GM19372 (cell line): ENCODE data around the gene NATD1.
"Not testable (repeated sequence)": the region's sequence is repeated elsewhere in the genome, so short reads cannot be mapped to it uniquely, and the experiment has no call there.

ENCODE experiments used
- ATAC-seq: cut with Tn5 transposase; IDR thresholded peaks from one replicate; pipeline ENCODE4 v1.9.1; 2021; ENCODE audit warnings: mild to moderate bottlenecking, low read depth, moderate library complexity; ENCODE audit not compliant: unreplicated experiment

NATD1 gene

DNA sequence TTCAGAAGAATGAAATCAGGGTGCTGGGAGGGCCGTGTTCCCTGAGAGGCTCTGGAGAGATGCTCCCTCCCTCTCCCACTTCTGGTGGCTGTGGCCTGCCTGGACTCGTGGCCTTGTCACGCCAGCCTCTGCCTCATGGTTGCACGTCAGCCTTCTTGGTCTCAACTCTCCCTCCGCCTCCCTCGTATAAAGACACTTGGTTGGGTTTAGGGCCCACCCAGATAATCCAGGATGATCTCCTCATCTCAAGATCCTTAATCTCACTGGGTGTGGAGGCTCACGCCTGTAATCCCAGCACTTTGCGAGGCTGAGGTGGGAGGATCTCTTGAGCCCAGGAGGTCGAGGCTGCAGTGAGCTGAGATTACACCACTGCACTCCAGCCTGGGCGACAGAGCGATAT is 25.9 kb downstream of the NATD1 start:
- not testable (repeated sequence) for ATAC-seq

DNA sequence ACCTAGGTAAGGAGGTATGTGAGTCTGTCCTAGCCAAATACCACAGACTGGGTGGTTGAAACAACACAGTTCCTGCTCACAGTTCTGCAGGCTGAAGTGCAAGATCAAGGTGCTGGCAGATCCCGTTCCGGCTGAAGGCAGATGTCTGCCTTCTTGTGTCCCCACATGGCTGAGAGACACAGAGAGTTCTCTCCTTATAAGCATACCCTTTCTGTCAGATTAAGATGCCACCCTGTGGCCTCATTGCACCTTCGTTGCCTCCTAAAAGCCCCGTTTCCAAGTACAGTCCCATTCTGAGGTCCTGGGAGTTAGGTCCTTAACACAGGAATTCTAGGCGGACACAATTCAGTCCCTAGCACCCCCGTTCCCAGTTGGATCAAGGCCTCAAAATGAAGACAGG is 30.1 kb downstream of the NATD1 start:
- ATAC-seq: no peak

DNA sequence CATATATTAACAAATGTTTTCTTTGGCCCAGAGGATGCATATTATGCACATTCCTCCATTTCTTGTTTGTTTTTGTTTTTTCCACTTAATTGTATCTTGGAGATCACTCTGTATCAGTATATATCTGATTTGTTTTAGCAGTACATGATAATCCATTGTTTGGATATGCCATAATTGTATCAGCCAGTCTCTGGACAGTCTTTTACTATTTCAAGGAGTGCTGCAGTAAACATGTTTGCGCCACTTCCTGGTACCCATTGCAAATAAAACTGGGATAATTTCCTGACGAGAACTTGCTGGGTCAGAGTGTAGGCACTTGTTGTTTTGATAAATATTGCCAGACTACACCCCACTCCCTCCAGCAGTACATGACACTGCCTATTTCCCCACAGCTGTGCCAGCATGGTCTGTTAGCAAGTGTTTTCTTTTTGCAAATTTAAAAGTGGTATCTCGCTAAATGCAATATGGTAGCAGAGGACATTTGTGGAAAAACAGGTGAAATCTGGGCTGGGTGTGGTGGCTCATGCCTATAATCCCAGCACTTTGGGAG is 34.3 kb downstream of the NATD1 start:
- ATAC-seq: no peak

DNA sequence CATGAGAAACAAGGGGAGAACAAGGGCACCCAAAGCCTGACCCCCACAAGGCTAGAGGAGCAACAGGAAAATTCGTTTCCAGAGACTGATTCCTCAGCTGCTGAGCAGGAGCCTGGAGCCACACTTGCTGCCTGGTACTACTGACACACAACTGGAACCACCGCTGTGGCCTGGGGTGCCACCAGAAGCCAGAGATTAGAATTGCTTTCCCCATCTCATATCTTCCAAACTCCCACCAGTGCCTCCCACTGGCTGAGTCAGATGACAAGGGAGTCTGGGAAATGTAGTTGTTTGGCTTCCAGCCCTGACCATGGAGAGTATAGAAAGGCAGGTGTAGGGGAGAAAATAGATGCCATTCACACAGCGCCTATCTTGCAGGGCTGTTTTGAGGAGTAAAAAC is 35.1 kb downstream of the NATD1 start:
- ATAC-seq: no peak

DNA sequence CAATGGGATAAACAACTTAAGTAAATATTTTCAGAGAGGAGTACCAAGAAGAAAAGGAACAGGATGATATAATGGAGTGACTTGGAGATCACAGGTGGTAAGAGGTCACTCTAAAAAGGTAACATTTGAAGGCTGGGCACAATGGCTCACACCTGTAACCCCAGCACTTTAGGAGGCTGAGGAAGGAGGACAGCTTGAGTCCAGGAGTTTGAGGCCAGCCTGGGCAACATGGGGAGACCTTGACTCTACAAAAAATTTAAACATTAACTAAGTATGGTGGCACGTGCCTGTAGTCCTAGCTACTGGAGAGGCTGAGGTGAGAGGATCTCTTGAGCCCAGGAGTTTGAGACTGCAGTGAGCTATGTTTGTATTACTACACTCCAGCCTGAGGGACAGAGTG is 35.9 kb downstream of the NATD1 start:
- ATAC-seq: no peak

DNA sequence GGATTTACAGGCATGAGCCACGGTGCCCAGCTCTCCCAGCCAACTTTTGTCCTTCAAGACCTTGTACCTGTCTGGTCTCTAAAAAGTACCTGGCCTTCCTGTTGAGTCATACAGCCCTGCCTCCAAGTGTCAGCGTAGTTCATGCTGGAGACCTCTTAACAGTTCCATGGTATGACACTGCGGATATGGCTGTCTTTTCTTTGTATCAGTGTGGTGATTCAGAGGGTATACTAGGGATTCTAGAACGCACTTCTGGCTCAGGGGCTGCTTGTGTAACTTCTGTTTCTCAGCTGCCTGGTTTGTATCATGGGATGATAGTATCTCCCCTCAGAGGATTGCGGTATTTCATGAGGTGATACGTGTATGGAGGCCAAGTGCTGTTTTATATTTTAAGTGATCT is 37.3 kb downstream of the NATD1 start:
- ATAC-seq: no peak

DNA sequence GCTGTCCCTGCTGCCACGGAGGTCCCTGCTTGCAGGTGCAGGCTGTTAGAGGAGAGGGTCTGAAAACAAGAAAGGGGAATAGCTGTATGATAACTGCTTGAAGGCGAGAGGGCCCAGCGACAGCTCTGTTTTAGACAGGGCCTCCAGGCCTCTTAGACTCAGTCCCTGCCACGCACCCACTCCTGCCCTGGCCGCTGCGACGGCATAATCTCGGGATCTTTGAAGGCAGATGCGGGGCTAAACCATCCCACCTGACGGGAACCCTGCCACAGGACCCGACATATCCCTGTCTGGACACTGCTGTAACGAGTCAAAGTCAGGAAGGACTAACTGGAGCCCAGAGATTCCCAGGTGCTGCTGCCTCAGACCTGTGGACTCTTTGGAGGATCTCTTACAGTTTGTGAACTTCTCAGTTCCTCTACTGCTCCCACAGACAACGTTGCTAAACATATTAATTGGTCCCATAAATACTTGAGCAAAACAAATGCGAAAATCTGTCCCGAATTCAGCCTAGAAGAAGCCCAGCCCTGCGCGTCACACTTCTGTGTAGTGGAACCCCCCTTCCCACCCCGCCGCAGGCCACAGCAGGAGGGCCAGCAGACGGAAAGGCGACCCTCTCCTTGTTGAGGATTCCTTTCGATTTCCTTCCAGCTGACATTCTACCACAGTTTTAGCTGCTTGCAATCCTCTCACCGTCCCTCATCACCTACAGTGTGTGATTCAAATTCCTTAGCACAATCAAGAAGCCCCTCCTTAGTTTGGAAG is 38.3 kb downstream of the NATD1 start:
- ATAC-seq: no peak

DNA sequence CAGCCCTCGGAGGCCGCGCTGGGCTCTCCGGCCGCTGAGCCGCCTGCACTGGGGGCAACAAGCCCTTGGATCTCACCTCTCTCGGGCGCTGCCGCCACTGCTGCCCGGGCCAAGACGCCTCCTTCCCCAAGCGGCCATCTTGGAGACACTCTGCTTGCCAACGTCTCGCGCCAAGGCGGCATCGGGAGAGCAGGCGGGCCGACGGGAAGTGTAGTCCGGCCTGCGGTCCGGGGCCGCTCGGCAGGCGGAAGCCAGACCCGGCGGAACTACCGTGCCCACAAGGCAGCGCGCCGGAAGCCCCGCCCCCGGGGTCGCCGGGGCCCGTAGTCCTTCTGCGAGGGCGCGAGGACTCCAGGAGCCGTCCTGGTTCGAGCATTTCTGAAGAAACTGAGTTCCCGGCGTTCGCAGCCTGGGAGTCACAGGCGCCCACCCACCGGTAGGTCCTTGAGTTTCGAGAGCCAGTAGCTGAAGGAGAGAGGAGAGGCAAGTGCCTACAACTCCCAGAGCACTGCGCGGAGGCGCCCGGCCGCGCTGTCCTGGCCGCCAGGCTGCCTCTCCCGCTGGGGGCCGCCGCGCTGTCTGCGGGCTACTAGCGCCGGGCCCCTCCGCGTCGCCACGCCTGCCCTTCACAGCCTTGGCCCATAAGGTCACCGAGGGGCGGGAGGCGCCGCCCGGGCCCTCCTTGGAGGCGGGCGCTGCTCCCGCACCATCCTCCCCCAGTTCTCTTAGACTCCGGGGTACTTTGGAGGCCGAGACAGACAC is 39.0 kb downstream of the NATD1 start, which contains the start of gene TMEM11:
TMEM11 (minus strand) TSS at position 147 of the 762 bp plus-strand sequence; CDS start at position 138, 9 bp downstream.
- ATAC-seq: peak; percentile 84

DNA sequence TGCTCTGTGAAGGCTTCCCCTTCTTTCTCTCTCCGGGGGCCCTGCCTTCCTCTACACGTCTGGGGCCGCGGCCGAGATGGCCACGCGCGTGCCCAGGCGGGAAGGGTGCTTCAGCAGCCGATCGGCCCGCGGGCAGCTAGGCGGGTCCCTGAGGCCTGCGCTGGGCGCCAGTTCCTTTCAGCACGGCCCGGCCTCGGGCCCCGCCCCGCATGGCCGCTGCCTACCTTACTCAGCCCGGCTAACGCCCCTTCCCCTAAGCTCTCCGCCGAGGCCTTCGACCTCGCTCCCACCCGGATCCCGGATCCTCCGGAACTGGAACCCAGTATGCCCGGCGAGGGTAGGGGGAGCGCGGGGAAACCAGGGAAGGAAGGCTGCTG is 39.6 kb downstream of the NATD1 start:
- ATAC-seq: peak; percentile 21

DNA sequence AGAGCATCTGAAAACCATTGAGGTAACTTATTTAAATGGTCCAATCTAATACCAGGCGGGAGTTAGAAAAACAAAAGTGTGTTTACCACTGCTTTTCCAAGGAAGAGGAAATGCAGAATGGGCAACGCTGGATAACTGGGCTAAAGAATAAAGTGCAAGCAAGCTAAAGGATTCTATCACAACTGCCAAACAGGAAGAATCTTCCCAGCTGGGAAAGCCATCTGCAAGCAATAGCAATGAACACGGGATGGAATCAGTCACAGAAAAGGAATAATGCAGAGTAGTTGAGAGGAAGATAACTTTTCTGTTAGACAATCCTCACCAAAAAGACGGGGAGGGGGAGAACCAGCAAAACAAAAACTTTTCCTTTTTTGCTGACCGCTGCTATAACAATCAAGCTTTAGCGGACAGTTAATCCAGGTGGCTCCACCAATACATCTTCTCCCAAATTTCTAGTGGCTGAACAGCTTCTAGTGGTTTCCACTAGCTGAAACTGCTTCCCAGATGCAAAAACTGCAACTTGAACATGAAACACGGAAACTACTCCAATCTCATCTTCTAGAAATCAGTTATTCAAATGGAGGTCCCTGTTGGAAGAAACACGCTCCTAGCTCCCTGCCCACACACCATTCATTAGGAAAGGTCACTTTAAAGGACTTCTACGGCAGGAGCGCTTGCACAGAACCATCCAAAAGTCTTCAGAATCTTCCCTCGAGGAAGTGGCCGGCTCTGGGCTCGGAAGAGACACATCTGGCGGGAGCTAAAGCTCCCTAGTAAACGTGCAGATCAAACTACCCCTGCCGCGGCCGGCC is 40.2 kb downstream of the NATD1 start:
- ATAC-seq: no peak

DNA sequence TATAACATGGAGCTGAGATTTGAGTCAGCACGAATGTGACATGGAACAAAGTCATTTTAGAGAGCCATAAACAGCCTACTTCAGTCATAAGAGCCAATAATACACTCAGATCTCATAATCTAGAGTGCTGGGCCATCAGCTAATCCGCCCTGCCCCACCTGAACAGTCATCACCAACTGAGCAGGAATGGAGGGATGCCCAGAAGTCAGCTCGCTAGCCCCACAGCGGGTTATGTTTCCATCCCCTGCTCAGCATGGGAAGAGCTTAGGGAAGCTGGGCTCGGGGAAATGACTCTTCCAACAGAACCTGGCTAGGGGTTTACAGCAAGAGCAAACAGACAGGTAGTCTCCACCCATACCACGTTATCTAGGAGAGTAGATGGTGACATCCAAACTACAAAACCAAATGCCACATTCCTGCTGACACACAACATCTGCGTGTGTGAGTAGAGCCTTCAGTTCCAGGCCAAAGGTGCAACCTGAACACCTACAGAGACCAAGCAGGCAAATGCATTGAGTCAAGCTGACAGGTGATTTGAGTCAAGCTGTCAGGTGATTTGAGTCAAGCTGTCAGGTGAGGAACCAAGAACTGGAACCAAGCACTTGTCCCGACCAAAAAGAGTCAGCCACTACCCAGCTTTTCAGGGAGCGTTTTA is 41.3 kb downstream of the NATD1 start:
- ATAC-seq: no peak

DNA sequence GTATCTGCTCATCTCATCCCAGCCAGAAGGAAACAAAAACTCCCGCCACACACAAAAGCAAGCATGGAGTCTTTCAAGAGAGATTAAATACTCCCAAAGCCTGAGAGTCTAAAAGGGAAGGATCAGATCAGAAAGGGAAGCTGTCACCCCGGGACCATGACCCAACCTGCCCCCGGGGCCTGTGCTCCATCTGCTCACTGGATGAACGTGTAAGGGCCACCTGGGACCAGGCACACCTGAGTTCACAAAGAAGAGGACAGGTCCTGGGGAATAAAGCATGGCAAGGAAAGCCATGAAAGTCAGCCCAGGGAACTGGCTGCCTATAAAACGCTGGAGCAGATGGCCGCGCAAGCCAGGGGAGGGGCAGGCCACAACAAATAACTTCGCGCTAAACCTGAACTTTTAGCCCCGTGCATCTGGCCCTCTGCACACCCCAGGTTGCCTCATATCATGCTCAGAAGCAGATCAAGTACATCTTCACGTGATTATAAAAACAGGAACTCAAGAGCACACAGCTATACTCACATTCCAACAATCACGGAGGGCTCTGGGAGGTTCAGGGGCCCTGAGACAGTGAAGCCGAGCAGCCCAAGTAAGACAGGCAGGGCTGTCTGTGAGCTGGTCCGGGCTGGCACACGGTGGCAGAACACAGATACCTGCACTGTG is 42.7 kb downstream of the NATD1 start:
- no peak for ATAC-seq

DNA sequence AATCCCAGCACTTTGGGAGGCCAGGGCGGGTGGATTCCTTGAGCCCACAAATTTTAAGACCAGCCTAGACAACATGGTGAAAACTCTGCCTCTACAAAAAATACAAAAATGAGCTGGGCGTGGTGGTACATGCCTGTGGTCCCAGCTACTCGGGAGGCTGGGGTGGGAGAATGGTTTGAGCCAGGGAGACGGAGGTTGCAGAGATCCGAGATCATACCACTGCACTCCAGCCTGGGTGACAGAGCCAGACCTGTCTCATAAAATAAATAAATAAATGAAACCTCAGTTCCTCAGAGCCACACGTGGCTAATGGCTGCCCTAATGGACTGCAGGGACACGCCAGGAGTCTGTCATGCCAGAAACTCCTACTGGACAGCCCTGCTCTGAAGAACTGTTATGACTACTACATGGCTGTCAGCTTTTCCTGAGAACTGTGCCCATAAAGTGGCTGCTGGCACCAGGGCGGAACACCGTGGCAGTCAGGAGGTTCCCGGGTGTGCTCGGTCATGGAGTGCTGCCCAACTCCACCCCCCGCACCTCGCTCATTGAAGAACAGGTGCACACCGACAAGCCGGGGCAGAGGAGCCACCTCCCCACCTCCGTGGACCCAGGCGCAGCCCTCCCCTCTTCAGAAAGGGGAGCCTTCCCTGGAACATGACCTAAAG is 43.6 kb downstream of the NATD1 start:
- no peak for ATAC-seq

DNA sequence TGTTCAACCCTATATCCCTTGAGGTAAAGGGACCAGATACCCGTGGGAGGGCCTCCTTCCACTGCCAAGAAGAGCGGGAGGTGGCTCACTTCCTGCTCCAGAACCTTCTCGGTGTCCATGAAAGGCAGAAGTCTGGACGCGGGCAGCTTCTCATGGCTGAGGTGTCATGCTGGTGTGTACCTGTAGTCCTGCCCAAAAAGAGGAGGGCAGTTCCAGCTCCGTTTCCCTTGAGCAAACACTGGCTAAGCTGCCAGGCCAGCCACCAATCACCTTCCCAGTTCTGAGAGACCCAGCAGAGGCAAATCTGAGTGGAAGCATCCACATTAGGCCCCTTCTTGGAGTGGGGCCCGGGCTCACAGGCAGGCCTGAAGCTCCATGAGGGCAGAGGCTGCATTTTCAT is 44.9 kb downstream of the NATD1 start:
- ATAC-seq: no peak

DNA sequence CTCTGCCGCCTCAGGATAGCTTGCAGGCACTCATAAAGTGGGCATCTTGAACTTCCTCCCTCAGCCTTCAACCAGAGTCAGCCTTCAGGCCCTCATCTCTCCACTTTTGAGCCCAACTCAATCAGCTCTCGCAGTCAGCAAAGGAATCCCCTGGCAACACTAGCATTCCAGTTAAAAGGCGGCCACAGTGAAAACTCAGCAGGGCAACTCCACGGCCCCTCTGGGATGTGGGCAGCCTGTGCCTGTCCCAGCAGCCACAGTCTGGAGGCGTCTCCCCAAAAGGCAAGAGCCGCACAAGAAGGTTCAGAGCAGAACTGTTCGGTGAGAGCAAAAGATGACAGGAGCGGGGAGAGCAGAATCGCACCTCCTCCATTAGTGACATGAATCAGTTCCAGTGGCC is 48.3 kb downstream of the NATD1 start:
- ATAC-seq: no peak

DNA sequence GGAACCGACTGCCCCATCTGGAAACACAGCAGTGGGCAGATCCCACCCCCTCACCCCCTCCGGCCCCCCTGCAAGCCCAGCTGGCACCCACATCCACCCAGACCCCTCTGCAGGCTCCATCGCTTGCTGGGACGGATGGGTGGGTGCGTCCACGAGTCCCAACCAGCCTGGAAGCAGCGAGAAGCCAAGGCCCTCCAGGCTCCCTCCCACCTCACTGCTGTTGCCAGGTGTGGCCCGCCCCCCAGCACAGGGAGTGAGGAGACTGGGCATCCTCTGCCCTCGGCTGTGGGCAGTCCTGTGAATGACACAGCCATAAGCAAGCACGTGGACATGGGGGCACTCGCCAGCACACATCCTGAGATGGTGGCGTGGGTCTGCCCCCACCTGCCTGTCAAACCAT is 50.7 kb downstream of the NATD1 start:
- ATAC-seq: no peak

DNA sequence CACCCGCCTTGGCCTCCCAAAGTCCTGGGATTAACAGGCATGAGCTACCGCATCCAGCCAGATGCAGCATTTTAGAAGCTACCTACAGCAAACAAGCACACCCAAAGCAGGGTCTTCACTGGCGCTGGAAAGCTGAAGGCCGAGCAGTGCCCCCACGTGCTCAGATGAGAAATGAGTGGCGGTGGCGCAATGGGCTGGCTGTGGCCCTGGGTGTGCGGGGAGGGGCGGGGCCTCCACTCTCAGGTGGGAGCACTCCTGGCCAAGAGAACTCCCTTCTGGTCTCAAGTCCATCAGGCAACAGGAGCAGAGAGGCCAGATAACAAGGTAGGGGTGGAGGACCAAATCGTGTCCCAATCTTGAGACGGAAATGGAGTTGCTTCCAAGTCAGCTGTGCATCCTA is 51.3 kb downstream of the NATD1 start:
- ATAC-seq: no peak

DNA sequence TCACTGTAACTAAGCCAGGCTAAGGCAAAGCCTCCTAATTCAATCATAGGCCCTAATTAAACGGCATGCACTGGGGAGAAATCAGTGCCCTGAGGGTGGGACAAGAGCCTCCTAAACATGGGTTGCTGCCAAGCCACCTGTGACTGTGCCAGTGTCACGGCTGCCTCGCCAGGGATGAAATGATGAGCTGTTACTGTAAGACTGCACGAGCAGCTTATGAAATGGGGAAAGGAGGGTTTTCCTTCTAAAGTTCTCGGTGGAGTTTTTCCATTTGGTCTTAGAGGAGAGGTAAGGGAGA is 52.0 kb downstream of the NATD1 start:
- no peak for ATAC-seq

DNA sequence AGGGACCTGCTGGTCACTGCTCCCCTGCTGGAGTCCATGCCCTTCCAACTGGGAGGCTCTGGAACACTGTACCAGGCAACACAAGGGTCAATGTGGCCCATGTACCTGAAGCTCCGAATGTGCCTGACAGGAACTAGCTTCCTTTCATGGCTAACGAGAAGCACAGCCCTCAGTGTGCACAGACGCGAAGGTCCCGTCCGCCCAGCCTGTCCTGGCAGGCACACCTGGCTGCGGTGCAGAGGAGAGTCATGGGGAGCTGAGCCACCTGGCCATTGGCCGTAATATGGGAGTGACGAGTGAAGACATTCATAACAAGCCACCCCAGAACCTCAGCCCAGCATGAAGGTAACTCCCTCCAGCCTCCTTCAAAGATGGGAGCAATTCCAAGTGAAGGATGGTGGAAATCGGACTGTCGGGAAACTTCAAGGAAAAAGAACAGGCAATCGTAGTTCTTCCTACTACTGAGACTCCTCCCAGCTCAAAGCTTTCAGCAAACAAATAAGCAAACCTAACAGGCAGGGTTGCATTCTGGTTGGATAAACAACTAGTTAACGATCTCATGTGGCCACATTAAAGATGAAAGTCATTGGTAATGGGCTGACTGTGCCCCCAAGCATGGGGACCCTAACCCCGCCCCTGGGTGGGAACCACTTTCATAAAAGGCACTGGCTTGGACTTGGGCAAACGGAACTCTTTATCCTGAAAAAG is 52.5 kb downstream of the NATD1 start:
- ATAC-seq: no peak
